Measurements from ENCODE around the gene NONO.
A peak's percentile ranks its signal among the peaks of the same experiment; 100 is the strongest.
"Not testable (repeated sequence)": the region's sequence is repeated elsewhere in the genome, so short reads cannot be mapped to it uniquely, and the experiment has no call there.

NONO gene

GRCh38 chrX:71283403-71284143, at the start of gene NONO:
Gene NONO, plus strand, starts transcription at chrX:71283635. Its CDS starts 7,003 bp downstream, at chrX:71290638.
- DNase-seq, result peak; percentile 99

GRCh38 chrX:71235482-71235881, 48.0 kb upstream of the NONO start:
- DNase-seq, result no peak

GRCh38 chrX:71236836-71237235, 46.6 kb upstream of the NONO start:
- no peak for DNase-seq

- no peak for DNase-seq
Measured at GRCh38 chrX:71239781-71240180, 43.7 kb upstream of the NONO start.

- DNase-seq, result no peak
Measured at GRCh38 chrX:71241301-71241700, 42.1 kb upstream of the NONO start.

GRCh38 chrX:71244359-71245128, 38.9 kb upstream of the NONO start:
- no peak for DNase-seq

GRCh38 chrX:71245159-71245558, 38.3 kb upstream of the NONO start:
- DNase-seq, result no peak

GRCh38 chrX:71250841-71251240, 32.6 kb upstream of the NONO start:
- DNase-seq, result no peak

GRCh38 chrX:71251466-71251973, 31.9 kb upstream of the NONO start:
- no peak for DNase-seq

- DNase-seq, result no peak
Measured at GRCh38 chrX:71252221-71252620, 31.2 kb upstream of the NONO start.

GRCh38 chrX:71253253-71254091, 30.0 kb upstream of the NONO start:
- DNase-seq, result peak; percentile 50

GRCh38 chrX:71254092-71254963, 29.1 kb upstream of the NONO start, which contains the start of gene ZMYM3:
Gene ZMYM3, minus strand, starts transcription at chrX:71254140. Its CDS starts 885 bp downstream, at chrX:71253255.
- peak; percentile 91 for DNase-seq

GRCh38 chrX:71256051-71256450, 27.4 kb upstream of the NONO start:
- DNase-seq, result no peak

GRCh38 chrX:71256856-71257255, 26.6 kb upstream of the NONO start:
- no peak for DNase-seq

- not testable (repeated sequence) for DNase-seq
Measured at GRCh38 chrX:71268624-71269023, 14.8 kb upstream of the NONO start.

GRCh38 chrX:71269801-71270395, 13.5 kb upstream of the NONO start:
- no peak for DNase-seq

- not testable (repeated sequence) for DNase-seq
Measured at GRCh38 chrX:71272313-71272712, 11.1 kb upstream of the NONO start.

- not testable (repeated sequence) for DNase-seq
Measured at GRCh38 chrX:71281300-71281699, 2.1 kb upstream of the NONO start.

- peak; percentile 53 for DNase-seq
Measured at GRCh38 chrX:71282514-71283402, 677 bp upstream of the NONO start.

GRCh38 chrX:71285929-71286328, 2.5 kb downstream of the NONO start:
- no peak for DNase-seq
